Endothelial cell of umbilical vein (primary cell): ENCODE measurements around the gene COA5. TPM values are rescaled to one million over a fixed set of nuclear protein-coding genes. Genes with fewer than 3 reads are reported as not detected.

Experiments
- BruUV-seq: library from RNA; stranded (reverse); fragments of 400-500 nt; replicated peaks from 2 replicates; lab custom pipeline; 2021; lab: Mats Ljungman, UMichigan
- CTCF ChIA-PET: fragments of 300-600, 350-600 bp; sonication (Branson Sonifier 250); formaldehyde crosslinking; loops from one replicate; lab custom pipeline; 2021; ENCODE audit warnings: antibody characterized with exemption, inconsistent platforms; lab: Charles Lee
- POLR2A ChIA-PET: fragments of 300-600, 350-600 bp; sonication (Branson Sonifier 250); formaldehyde crosslinking; loops from one replicate; lab custom pipeline; 2021; ENCODE audit warnings: antibody characterized with exemption, inconsistent platforms; lab: Charles Lee
- DNase-seq: peaks from one replicate; pipeline ENCODE4 v3.0.0-alpha.2; 2011; ENCODE audit warnings: low read depth, low spot score
- FAIRE-seq: peaks from 2 replicates; lab custom pipeline; 2011; peaks lifted over from hg19 to GRCh38; lab: Jason Lieb, UNC
- H2AFZ ChIP-seq: 2 replicates; pipeline ENCODE4 v1.6.0; 2012; ENCODE audit warnings: low read depth, low read length, control low read depth, inconsistent platforms
- H3K27ac ChIP-seq: 2 replicates; pipeline ENCODE4 v1.5.1; 2011; ENCODE audit warnings: low read depth, mild to moderate bottlenecking, control low read depth, low read length, moderate library complexity; ENCODE audit not compliant: insufficient read depth
- H3K27me3 ChIP-seq, 2 experiments: 2 replicates each; pipeline versions ENCODE4 v1.6.0 to v1.6.1; 2011; ENCODE audit warnings: low read length in 2 of 2, mixed read lengths in 1 of 2; ENCODE audit not compliant: control insufficient read depth in 2 of 2, insufficient read depth in 2 of 2
- H3K36me3 ChIP-seq, 2 experiments: 2 replicates in 1 of 2; 3 replicates in 1 of 2; pipeline ENCODE4 v1.5.1; 2011; ENCODE audit warnings: low read length in 2 of 2, mild to moderate bottlenecking in 1 of 2, moderate library complexity in 1 of 2; ENCODE audit not compliant: control insufficient read depth in 2 of 2, insufficient read depth in 2 of 2; ENCODE audit errors: extremely low read depth in 1 of 2
- H3K4me1 ChIP-seq: 3 replicates; pipeline ENCODE4 v1.5.1; 2011; ENCODE audit warnings: mild to moderate bottlenecking, low read length; ENCODE audit not compliant: control insufficient read depth, insufficient read depth; ENCODE audit errors: extremely low read depth
- H3K4me2 ChIP-seq: 2 replicates; pipeline ENCODE4 v1.6.1; 2011; ENCODE audit warnings: low read length, control low read depth, mixed read lengths; ENCODE audit not compliant: insufficient read depth
- H3K4me3 ChIP-seq, 3 experiments: fragments of 200-600 bp in 1 of 3; sonication (generic), shearing (Covaris generic) in 1 of 3; replicated peaks in 1 of 3; 2 replicates each; pipeline ENCODE4 v1.5.1; 2011 to 2016; ENCODE audit warnings: control low read depth in 3 of 3, low read length in 3 of 3, mild to moderate bottlenecking in 2 of 3, inconsistent platforms in 1 of 3, low read depth in 1 of 3, moderate library complexity in 1 of 3; ENCODE audit not compliant: insufficient read depth in 1 of 3
- H3K79me2 ChIP-seq: 2 replicates; pipeline ENCODE4 v1.6.0; 2012; ENCODE audit warnings: low read length, inconsistent platforms; ENCODE audit not compliant: control insufficient read depth, insufficient read depth
- H3K9ac ChIP-seq: replicated peaks from 2 replicates; pipeline ENCODE3; 2011; ENCODE audit warnings: low read length, control low read depth; ENCODE audit not compliant: insufficient read depth; ENCODE audit errors: extremely low read depth
- H3K9me1 ChIP-seq: replicated peaks from 3 replicates; pipeline ENCODE4 v1.6.0; 2011; ENCODE audit warnings: mild to moderate bottlenecking, low read length; ENCODE audit not compliant: control insufficient read depth, insufficient read depth; ENCODE audit errors: extremely low read depth
- H3K9me3 ChIP-seq: replicated peaks from 2 replicates; pipeline ENCODE4 v1.5.1; 2012; ENCODE audit warnings: low read length, inconsistent platforms; ENCODE audit not compliant: control insufficient read depth, insufficient read depth
- H4K20me1 ChIP-seq: replicated peaks from 2 replicates; pipeline ENCODE3; 2011; ENCODE audit warnings: mild to moderate bottlenecking, low read length; ENCODE audit not compliant: control insufficient read depth, insufficient read depth; ENCODE audit errors: extremely low read depth
- CTCF ChIP-seq, 2 donors: IDR thresholded peaks; 1 replicate in 1 of 2; 2 replicates in 1 of 2; pipeline ENCODE4 v1.5.1; 2011; ENCODE audit warnings: low read length in 2 of 2, mild to moderate bottlenecking in 2 of 2, moderate library complexity in 2 of 2, control low read depth in 1 of 2, inconsistent platforms in 1 of 2, low read depth in 1 of 2; ENCODE audit not compliant: insufficient read depth in 1 of 2; ENCODE audit errors: extremely low read depth in 1 of 2
- EZH2 ChIP-seq: IDR thresholded peaks from 2 replicates; pipeline ENCODE4 v1.6.1; 2012; ENCODE audit warnings: borderline replicate concordance, low read depth, mild to moderate bottlenecking, moderate library complexity, low read length, inconsistent platforms; ENCODE audit not compliant: severe bottlenecking
- FOS ChIP-seq: IDR thresholded peaks from 2 replicates; pipeline ENCODE4 v1.6.1; 2011; ENCODE audit warnings: mild to moderate bottlenecking, low read length, moderate library complexity, borderline replicate concordance; ENCODE audit not compliant: insufficient read depth
- GATA2 ChIP-seq: IDR thresholded peaks from 2 replicates; pipeline ENCODE4 v1.7.0; 2011; ENCODE audit warnings: low read depth, mild to moderate bottlenecking, moderate library complexity, mixed read lengths, low read length; ENCODE audit not compliant: insufficient read length, insufficient read depth
- JUN ChIP-seq: IDR thresholded peaks from 2 replicates; pipeline ENCODE4 v1.6.1; 2011; ENCODE audit warnings: borderline replicate concordance, low read depth; ENCODE audit not compliant: insufficient read length, insufficient read depth
- MAX ChIP-seq: IDR thresholded peaks from 2 replicates; pipeline ENCODE4 v1.6.1; 2011; ENCODE audit not compliant: insufficient read depth, insufficient read length
- MYC ChIP-seq: IDR thresholded peaks from one replicate; pipeline ENCODE4 v1.6.1; 2011; ENCODE audit warnings: mild to moderate bottlenecking, low read depth, low read length
- POLR2A ChIP-seq: IDR thresholded peaks from 2 replicates; pipeline ENCODE4 v1.6.1; 2012; ENCODE audit warnings: low read depth, mild to moderate bottlenecking, control low read depth, low read length
- POLR2AphosphoS5 ChIP-seq: IDR thresholded peaks from 2 replicates; pipeline ENCODE4 v1.6.1; 2012; ENCODE audit warnings: low read depth, mild to moderate bottlenecking, control low read depth, low read length, moderate library complexity; ENCODE audit not compliant: insufficient read depth
- dilution Hi-C: fragments of 300-500 bp; cut with MboI; formaldehyde crosslinking; loops from one replicate; pipeline ENCODE4 v1.15.0; 2019; ENCODE audit warnings: low sequenced_read_pairs; ENCODE audit not compliant: extremely low pct_ligation_motif_present
- intact Hi-C: fragments of 100-400 bp; cut with micrococcal nuclease; formaldehyde crosslinking; loops from one replicate; pipeline ENCODE4 v1.10.0; 2022
- polyA plus RNA-seq, 4 experiments: library from polyadenylated mRNA; depleted of rRNA in 3 of 4; stranded (reverse) in 3 of 4; unstranded in 1 of 4; fragments of >200 nt; gene quantifications; 2 replicates each; pipeline versions ENCODE4 v1.2.1 to v1.2.3, GENCODE V29; 2011 to 2012; ENCODE audit warnings: missing spikeins in 1 of 4
- total RNA-seq: library from RNA; stranded (reverse); gene quantifications from 2 replicates; pipeline ENCODE4 v1.2.3, GENCODE V29; 2021

COA5 gene
- total and polyA plus RNA-seq, 2 donors (not counting 3 experiments of a cell fraction or from before 2014, with no cell fraction given), result 16.5 to 17.7 TPM

- TF ChIP-seq EZH2, result no peak
- TF ChIP-seq JUN, result no peak
- TF ChIP-seq POLR2AphosphoS5, result no peak
- TF ChIP-seq MAX, result no peak
- no TSS peak for BruUV-seq
- no peak for FAIRE-seq
- peaks cover 4 to 27% of the 10 kb centered on the region in 2 experiments for H3K36me3 ChIP-seq
- no peak for DNase-seq
- no peaks in the 10 kb centered on the region for H3K9me1 ChIP-seq
- no peak overlapping the region for H3K9ac ChIP-seq
- no peak overlapping the region for H3K4me3 ChIP-seq
- no peaks in the 10 kb centered on the region for H3K9me3 ChIP-seq
- ChIA-PET POLR2A (no interaction called here), CTCF (interaction anchor here (1.4 kb wide), 1 partner anchor 30 kb away, joined by 4 read pairs; no protein-coding TSS in a partner anchor)
- intact Hi-C loops (no loop called here), dilution Hi-C loops (no loop called here)
- H2AFZ ChIP-seq, result no peak overlapping the region
- H3K4me2 ChIP-seq, result no peak overlapping the region
- no peaks in the 10 kb centered on the region for H3K79me2 ChIP-seq
- H3K4me1 ChIP-seq, result no peaks in the 10 kb centered on the region
- no peak overlapping the region for H3K27ac ChIP-seq
- H4K20me1 ChIP-seq, result no peaks in the 10 kb centered on the region
- H3K27me3 ChIP-seq, result no peaks in the 10 kb centered on the region
These were observed 37.1 kb downstream of the COA5 start for GRCh38 chr2:98571121-98571701.

GRCh38 chr2:98570356-98570755, 38.0 kb downstream of the COA5 start:
- BruUV-seq, result no TSS peak
- POLR2A ChIA-PET, result no interaction called here
- CTCF ChIA-PET, result interaction anchor here (1.2 to 3.3 kb wide), 4 partner anchors 11 to 267 kb away, joined by 4 to 17 read pairs (median 9); no protein-coding TSS in a partner anchor

More at GRCh38 chr2:98570356-98570755, 38.0 kb downstream of the COA5 start:
- Histone ChIP-seq H3K79me2 (no peaks in the 10 kb centered on the region), H3K9ac (no peak overlapping the region), H3K9me3 (no peaks in the 10 kb centered on the region), H3K4me2 (no peak overlapping the region), H3K4me1 (no peaks in the 10 kb centered on the region), H2AFZ (no peak overlapping the region), H3K9me1 (no peaks in the 10 kb centered on the region), H3K4me3 (no peak overlapping the region), H3K27me3 (no peaks in the 10 kb centered on the region), H3K27ac (no peak overlapping the region), H3K36me3 (peaks cover 4 to 30% of the 10 kb centered on the region in 2 experiments), H4K20me1 (no peaks in the 10 kb centered on the region)
- no peak for TF ChIP-seq JUN
- no peak for TF ChIP-seq GATA2
- TF ChIP-seq POLR2A, result no peak
- TF ChIP-seq CTCF (IDR thresholded peaks at IDR 0.05; ENCODE audit: extremely low read depth in 1 of 2, insufficient read depth in 1 of 2, low read depth in 1 of 2, low read length in 2 of 2), result no peak
- TF ChIP-seq FOS, result no peak
- no peak for TF ChIP-seq POLR2AphosphoS5
- TF ChIP-seq MYC, result no peak
- no peak for TF ChIP-seq EZH2
- TF ChIP-seq MAX, result no peak
- no peak for DNase-seq
- FAIRE-seq, result no peak
- intact Hi-C loops, result no loop called here
- dilution Hi-C loops, result no loop called here
